ENCODE data around the gene NR2C2.

Gene NR2C2

DNA sequence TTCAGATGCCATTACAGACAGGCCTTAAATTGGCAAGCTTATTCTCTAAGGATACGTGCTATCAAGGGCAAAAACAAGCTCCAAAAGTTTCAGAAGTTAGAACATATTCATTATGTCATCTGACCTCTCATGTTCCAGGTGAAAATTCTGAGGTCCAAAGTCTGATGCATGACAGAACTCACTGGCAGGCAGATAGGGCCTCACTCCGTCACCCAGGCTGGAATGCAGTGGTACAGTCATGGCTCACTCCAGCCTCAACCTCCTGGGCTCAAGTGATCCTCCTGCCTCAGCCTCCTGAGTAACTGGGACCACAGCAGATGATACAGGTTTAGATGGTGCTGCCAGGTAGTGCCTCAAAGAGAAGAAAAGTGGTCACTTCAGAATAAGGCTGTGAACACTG is 102.2 kb downstream of the NR2C2 start:
- TF ChIP-seq FOXP2 (optimal IDR thresholded peaks at IDR 0.05; ENCODE audit: borderline replicate concordance, extremely low read depth, extremely low read length, insufficient read depth) = no peak
- TF ChIP-seq, protein P1, sequence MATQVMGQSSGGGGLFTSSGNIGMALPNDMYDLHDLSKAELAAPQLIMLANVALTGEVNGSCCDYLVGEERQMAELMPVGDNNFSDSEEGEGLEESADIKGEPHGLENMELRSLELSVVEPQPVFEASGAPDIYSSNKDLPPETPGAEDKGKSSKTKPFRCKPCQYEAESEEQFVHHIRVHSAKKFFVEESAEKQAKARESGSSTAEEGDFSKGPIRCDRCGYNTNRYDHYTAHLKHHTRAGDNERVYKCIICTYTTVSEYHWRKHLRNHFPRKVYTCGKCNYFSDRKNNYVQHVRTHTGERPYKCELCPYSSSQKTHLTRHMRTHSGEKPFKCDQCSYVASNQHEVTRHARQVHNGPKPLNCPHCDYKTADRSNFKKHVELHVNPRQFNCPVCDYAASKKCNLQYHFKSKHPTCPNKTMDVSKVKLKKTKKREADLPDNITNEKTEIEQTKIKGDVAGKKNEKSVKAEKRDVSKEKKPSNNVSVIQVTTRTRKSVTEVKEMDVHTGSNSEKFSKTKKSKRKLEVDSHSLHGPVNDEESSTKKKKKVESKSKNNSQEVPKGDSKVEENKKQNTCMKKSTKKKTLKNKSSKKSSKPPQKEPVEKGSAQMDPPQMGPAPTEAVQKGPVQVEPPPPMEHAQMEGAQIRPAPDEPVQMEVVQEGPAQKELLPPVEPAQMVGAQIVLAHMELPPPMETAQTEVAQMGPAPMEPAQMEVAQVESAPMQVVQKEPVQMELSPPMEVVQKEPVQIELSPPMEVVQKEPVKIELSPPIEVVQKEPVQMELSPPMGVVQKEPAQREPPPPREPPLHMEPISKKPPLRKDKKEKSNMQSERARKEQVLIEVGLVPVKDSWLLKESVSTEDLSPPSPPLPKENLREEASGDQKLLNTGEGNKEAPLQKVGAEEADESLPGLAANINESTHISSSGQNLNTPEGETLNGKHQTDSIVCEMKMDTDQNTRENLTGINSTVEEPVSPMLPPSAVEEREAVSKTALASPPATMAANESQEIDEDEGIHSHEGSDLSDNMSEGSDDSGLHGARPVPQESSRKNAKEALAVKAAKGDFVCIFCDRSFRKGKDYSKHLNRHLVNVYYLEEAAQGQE (IDR thresholded peaks at IDR 0.05; ENCODE audit: insufficient read depth in 1 of 2, low read depth in 2 of 2, low read length in 2 of 2) = no peak

DNA sequence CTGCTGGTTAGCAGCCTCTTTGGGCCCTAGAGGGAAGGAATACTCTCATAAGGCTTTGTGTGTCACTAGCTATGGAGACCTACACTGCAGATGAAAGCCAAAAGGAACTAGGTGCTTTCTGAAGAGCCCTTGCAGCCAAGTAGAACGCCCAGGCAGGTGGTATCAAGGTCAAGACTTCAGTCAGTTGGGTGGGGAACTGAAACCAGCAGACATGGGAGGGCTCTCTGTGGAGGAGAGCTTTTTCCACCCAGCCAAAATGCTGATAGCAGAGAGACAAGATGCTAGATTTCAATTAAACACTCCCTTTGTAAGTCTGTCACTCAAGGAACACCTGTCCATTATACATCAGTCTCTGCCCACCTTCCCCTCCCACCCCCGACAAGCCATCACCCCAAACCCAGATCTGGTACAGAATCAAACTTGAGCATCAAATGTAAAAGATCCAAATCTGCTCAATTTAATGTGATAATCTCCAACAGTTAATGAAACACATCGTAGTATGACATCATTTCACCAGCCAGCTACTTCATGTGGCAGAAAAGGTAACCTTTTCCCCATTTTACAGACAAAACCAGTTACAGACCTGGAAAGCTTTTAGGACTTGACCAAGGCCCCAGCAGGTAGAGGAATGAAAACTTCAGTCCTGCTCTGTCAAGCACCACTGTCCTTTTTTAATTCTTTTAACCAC is 103.2 kb downstream of the NR2C2 start:
- no peak for TF ChIP-seq FOXP2 (optimal IDR thresholded peaks at IDR 0.05; ENCODE audit: borderline replicate concordance, extremely low read depth, extremely low read length, insufficient read depth)
- TF ChIP-seq POLR2AphosphoS5 (IDR thresholded peaks at IDR 0.05; ENCODE audit: low read depth, low read length) = 0 out of 2 replicates have a peak, but pooled peaks have one; percentile 30
- TF ChIP-seq, protein P1 (IDR thresholded peaks at IDR 0.05; ENCODE audit: insufficient read depth in 1 of 2, low read depth in 2 of 2, low read length in 2 of 2) = no peak
- no peak for TF ChIP-seq SIN3A (IDR thresholded peaks at IDR 0.05; ENCODE audit: borderline replicate concordance, insufficient read depth, low read length)

DNA sequence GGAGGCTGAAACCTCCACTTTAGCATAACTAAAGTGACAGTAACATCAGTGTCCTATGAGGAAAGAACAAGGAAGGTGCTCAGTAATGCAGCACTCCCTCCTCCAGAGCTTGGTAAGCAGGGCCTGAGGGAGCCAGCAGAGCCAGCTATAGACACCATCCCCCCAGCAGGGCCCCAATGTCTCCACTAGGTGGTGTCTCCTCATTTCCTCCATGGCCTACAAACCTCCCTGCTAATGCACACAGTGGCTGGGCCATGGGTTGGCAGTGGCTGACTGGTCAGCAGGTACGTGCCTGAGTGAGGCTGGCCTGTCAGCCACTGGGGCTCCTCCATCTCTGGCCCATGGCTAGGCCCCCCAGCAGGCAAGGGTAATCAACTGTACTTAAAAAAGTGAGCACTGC is 104.1 kb downstream of the NR2C2 start:
- TF ChIP-seq SIN3A (IDR thresholded peaks at IDR 0.05; ENCODE audit: borderline replicate concordance, insufficient read depth, low read length) (no peak), FOXP2 (optimal IDR thresholded peaks at IDR 0.05; ENCODE audit: borderline replicate concordance, extremely low read depth, extremely low read length, insufficient read depth) (no peak), POLR2AphosphoS5 (IDR thresholded peaks at IDR 0.05; ENCODE audit: low read depth, low read length) (no peak), TAF1 (IDR thresholded peaks at IDR 0.05; ENCODE audit: borderline replicate concordance, insufficient read depth, low read length) (no peak)
- TF ChIP-seq, protein P1 (IDR thresholded peaks at IDR 0.05; ENCODE audit: insufficient read depth in 1 of 2, low read depth in 2 of 2, low read length in 2 of 2) = no peak

DNA sequence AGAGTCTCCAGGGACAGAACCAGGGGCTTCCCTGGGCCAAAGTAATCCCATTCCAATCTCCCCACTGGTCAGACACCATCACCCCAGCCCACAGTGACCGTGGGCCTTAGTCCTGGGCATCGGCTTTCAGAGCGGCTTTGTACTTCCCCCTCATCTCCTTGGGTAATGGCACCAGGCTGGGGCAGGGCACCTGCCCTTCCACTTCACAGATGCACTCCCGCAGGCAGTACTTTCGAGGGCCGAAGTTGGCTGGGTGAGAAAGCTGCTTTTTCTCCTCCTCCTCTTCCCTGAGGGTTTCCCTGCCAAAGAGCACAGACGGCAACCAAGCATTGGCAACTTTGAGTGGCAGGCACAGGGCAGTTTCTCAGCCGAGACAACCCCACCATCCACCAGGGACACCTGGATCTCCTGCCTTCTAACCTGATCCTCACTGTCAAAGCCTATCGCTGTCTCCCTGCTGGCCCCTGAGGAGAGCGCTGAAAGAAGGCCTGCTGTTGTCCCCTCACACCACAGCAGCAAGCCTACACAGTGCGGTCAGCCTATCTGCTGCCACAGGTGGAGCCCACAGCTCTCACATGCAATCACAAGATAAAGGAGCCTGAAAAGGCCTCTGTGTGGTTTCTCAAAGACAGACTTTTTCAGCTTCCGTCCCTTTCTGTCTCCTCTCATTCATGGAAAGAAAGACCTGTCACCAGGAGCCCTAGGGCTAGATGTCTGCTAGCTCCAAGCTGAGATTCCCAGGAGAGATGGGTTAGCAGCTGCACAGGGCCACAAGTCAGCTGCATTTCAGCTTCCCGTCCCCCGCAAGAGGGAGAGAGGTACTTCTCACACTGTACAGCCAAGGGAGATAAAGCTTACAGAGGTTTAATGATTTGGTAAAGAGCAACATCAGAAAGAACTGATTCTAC is 105.2 kb downstream of the NR2C2 start:
- TF ChIP-seq SIN3A (IDR thresholded peaks at IDR 0.05; ENCODE audit: borderline replicate concordance, insufficient read depth, low read length) (no peak), TAF1 (IDR thresholded peaks at IDR 0.05; ENCODE audit: borderline replicate concordance, insufficient read depth, low read length) (no peak), FOXP2 (optimal IDR thresholded peaks at IDR 0.05; ENCODE audit: borderline replicate concordance, extremely low read depth, extremely low read length, insufficient read depth) (no peak), POLR2AphosphoS5 (IDR thresholded peaks at IDR 0.05; ENCODE audit: low read depth, low read length) (no peak)
- TF ChIP-seq, protein P1 (IDR thresholded peaks at IDR 0.05; ENCODE audit: insufficient read depth in 1 of 2, low read depth in 2 of 2, low read length in 2 of 2) = no peak
